ENCODE measurements around the gene ZSWIM4.

Gene ZSWIM4

GRCh38 chr19:13814550-13814949 lies 19.3 kb downstream of the ZSWIM4 start:
- Histone ChIP-seq H3K4me1 (peaks cover 0 to 11% (median 9%) of the 10 kb centered on the region in 4 donors), H3K27ac (no peak overlapping the region), H3K27me3 (no peaks in the 10 kb centered on the region), H3K36me3 (peaks cover 0 to 84% (median 23%) of the 10 kb centered on the region in 3 donors), H3K4me3 (no peak overlapping the region), H3K9me3 (no peaks in the 10 kb centered on the region)
- no peak for TF ChIP-seq CTCF (IDR thresholded peaks at IDR 0.05)
- intact Hi-C loops (cut with DNase I; ENCODE audit: low total_unique reads): no loop called here
- no peak for DNase-seq

- Histone ChIP-seq H3K27ac (no peak overlapping the region), H3K27me3 (no peaks in the 10 kb centered on the region), H3K9me3 (no peaks in the 10 kb centered on the region), H3K36me3 (peaks cover 0 to 60% (median 23%) of the 10 kb centered on the region in 3 donors), H3K4me3 (no peak overlapping the region), H3K4me1 (peaks cover 0 to 19% (median 9%) of the 10 kb centered on the region in 4 donors)
- TF ChIP-seq CTCF (IDR thresholded peaks at IDR 0.05): no peak
- intact Hi-C loops (cut with DNase I; ENCODE audit: low total_unique reads): no loop called here
- DNase-seq: no peak
Observed at GRCh38 chr19:13817018-13817614, 21.9 kb downstream of the ZSWIM4 start.

- TF ChIP-seq CTCF (IDR thresholded peaks at IDR 0.05): no peak
- Histone ChIP-seq H3K36me3 (peaks cover 0 to 56% (median 21%) of the 10 kb centered on the region in 3 donors), H3K27ac (no peak overlapping the region), H3K27me3 (no peaks in the 10 kb centered on the region), H3K4me1 (peaks cover 0 to 24% (median 12%) of the 10 kb centered on the region in 4 donors), H3K4me3 (no peak overlapping the region), H3K9me3 (no peaks in the 10 kb centered on the region)
- no peak for DNase-seq
- intact Hi-C loops (cut with DNase I; ENCODE audit: low total_unique reads): no loop called here
Observed at GRCh38 chr19:13817615-13818371, 22.6 kb downstream of the ZSWIM4 start.

GRCh38 chr19:13819238-13819637 lies 24.0 kb downstream of the ZSWIM4 start:
- Histone ChIP-seq H3K4me3 (no peak overlapping the region), H3K36me3 (peaks cover 0 to 55% (median 22%) of the 10 kb centered on the region in 3 donors), H3K4me1 (peaks cover 0 to 32% (median 14%) of the 10 kb centered on the region in 4 donors), H3K27ac (no peak overlapping the region), H3K27me3 (no peaks in the 10 kb centered on the region), H3K9me3 (no peaks in the 10 kb centered on the region)
- TF ChIP-seq CTCF (IDR thresholded peaks at IDR 0.05): no peak
- intact Hi-C loops (cut with DNase I; ENCODE audit: low total_unique reads): no loop called here
- no peak for DNase-seq

GRCh38 chr19:13821292-13821691 lies 26.0 kb downstream of the ZSWIM4 start:
- TF ChIP-seq CTCF (IDR thresholded peaks at IDR 0.05): no peak
- Histone ChIP-seq H3K36me3 (peaks cover 0 to 57% (median 25%) of the 10 kb centered on the region in 3 donors), H3K4me3 (no peak overlapping the region), H3K27ac (no peak overlapping the region), H3K4me1 (peaks cover 0 to 32% (median 14%) of the 10 kb centered on the region in 4 donors), H3K9me3 (no peaks in the 10 kb centered on the region), H3K27me3 (no peaks in the 10 kb centered on the region)
- intact Hi-C loops (cut with DNase I; ENCODE audit: low total_unique reads): no loop called here
- no peak for DNase-seq

Measured in tibial artery (tissue), 4 donors.